IMR-90 (cell line): Measurements from ENCODE around the gene ZEB2.

Experiments used
- MAFK ChIP-seq: IDR thresholded peaks from 2 replicates; pipeline ENCODE4 v1.6.1; 2012; ENCODE audit warnings: low read depth, low read length, improper control_type of control experiment
- POLR2A ChIP-seq: IDR thresholded peaks from 2 replicates; pipeline ENCODE4 v1.6.1; 2012; ENCODE audit warnings: mild to moderate bottlenecking, low read depth, low read length
- TF ChIP-seq, protein P1 (sequence below): conservative IDR thresholded peaks from 2 replicates; pipeline ENCODE4 v1.5.1; 2012; ENCODE audit warnings: mild to moderate bottlenecking, low read depth, low read length, improper control_type of control experiment
- TF ChIP-seq, protein P2 (sequence below): fragments of 150-350 bp; IDR thresholded peaks from 2 replicates; pipeline ENCODE4 v1.6.1; 2016; ENCODE audit warnings: low read depth, mild to moderate bottlenecking, low read length, moderate library complexity, borderline replicate concordance

DNA sequence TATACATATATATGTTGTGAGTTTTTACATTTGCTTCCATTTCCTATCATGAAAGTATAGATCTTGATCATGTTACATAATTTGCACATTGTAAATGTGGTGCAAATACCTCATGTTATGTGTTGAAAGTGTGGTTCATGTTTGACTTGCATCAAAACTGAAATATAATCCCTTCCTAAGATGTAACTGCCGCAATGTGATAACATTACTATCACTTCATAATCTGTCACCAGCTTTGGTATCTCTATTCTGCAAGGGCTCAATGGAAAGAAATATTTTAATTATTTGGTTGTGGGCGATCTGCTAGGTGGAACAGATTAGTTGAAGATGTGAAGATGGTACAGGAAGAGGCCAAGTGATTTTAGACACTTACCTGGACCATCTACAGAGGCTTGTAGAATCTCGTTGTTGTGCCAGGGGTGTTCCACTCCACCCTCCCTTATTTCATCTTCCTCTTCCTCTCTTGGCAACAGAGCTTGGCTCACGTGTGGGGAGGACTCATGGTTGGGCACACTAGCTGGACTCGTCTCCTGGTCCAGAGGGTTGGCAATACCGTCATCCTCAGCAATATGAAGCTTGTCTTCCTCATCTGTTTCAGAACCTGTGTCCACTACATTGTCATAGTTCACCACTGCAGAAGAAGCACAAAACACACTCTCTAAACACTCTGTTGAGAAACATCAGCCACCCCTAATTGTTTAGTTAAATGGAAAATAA lies 90.4 kb downstream of the ZEB2 start:
- no peak for TF ChIP-seq POLR2A
- TF ChIP-seq, protein P1, sequence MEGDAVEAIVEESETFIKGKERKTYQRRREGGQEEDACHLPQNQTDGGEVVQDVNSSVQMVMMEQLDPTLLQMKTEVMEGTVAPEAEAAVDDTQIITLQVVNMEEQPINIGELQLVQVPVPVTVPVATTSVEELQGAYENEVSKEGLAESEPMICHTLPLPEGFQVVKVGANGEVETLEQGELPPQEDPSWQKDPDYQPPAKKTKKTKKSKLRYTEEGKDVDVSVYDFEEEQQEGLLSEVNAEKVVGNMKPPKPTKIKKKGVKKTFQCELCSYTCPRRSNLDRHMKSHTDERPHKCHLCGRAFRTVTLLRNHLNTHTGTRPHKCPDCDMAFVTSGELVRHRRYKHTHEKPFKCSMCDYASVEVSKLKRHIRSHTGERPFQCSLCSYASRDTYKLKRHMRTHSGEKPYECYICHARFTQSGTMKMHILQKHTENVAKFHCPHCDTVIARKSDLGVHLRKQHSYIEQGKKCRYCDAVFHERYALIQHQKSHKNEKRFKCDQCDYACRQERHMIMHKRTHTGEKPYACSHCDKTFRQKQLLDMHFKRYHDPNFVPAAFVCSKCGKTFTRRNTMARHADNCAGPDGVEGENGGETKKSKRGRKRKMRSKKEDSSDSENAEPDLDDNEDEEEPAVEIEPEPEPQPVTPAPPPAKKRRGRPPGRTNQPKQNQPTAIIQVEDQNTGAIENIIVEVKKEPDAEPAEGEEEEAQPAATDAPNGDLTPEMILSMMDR = no peak
- no peak for TF ChIP-seq MAFK
- TF ChIP-seq, protein P2, sequence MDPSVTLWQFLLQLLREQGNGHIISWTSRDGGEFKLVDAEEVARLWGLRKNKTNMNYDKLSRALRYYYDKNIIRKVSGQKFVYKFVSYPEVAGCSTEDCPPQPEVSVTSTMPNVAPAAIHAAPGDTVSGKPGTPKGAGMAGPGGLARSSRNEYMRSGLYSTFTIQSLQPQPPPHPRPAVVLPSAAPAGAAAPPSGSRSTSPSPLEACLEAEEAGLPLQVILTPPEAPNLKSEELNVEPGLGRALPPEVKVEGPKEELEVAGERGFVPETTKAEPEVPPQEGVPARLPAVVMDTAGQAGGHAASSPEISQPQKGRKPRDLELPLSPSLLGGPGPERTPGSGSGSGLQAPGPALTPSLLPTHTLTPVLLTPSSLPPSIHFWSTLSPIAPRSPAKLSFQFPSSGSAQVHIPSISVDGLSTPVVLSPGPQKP = no peak
